Right lobe of liver (tissue), 6 donors: ENCODE results near the gene UBASH3B. TPM values are rescaled to one million over a fixed set of nuclear protein-coding genes. Genes with fewer than 3 reads are reported as not detected.

Experiments used
- ATAC-seq, 4 donors: fragments of 200-7000 bp; cut with Tn5 transposase; one replicate each; pipeline ENCODE4 v1.9.1; 2020; ENCODE audit warnings: mild to moderate bottlenecking in 4 of 4, moderate library complexity in 4 of 4
- DNase-seq, 3 donors: peaks; one replicate each; pipeline ENCODE4 v3.0.0-alpha.2; 2020
- H3K27ac ChIP-seq, 3 donors: fragments of 200-600 bp; one replicate each; pipeline ENCODE4 v1.8.0; 2022
- H3K27me3 ChIP-seq, 2 donors: fragments of 200-600 bp; one replicate each; pipeline ENCODE4 v1.8.0; 2022
- H3K36me3 ChIP-seq, 4 donors: fragments of 200-600 bp; sonication (generic) in 1 of 4; one replicate each; pipeline versions ENCODE4 v1.5.1 to v1.8.0; 2017 to 2022; ENCODE audit warnings: control low read depth in 1 of 4
- H3K4me1 ChIP-seq, 4 donors: fragments of 200-600 bp; sonication (generic) in 1 of 4; one replicate each; pipeline versions ENCODE4 v1.5.1 to v1.8.0; 2017 to 2022; ENCODE audit warnings: control low read depth in 1 of 4
- H3K4me3 ChIP-seq, 3 donors: fragments of 200-600 bp; one replicate each; pipeline ENCODE4 v1.8.0; 2022
- H3K9me3 ChIP-seq, 4 donors: fragments of 200-600 bp; sonication (generic) in 1 of 4; one replicate each; pipeline versions ENCODE4 v1.5.1 to v1.8.0; 2017 to 2022; ENCODE audit warnings: control low read depth in 1 of 4
- CTCF ChIP-seq, 4 donors: fragments of 200-600 bp in 3 of 4; fragments of 450-650 bp in 1 of 4; IDR thresholded peaks; one replicate each; pipeline versions ENCODE4 v1.5.1 to v1.8.0; 2016 to 2022; ENCODE audit warnings: antibody characterized with exemption in 4 of 4, mild to moderate bottlenecking in 2 of 4
- POLR2A ChIP-seq: fragments of 450-650 bp; IDR thresholded peaks from one replicate; pipeline ENCODE4 v1.6.1; 2017; ENCODE audit warnings: antibody characterized with exemption, mild to moderate bottlenecking
- WGBS: methylation state at CpG from one replicate; pipeline ENCODE4 v1.1.6; 2018; ENCODE audit warnings: low coverage, low lambda C conversion rate; ENCODE audit not compliant: insufficient coverage; ENCODE audit errors: missing lambda C conversion rate; 5-methylcytosine and 5-hydroxymethylcytosine counted together
- intact Hi-C, 2 donors: fragments of 100-400 bp; cut with DNase I; formaldehyde crosslinking; loops; one replicate each; pipeline versions ENCODE4 v1.11.2 to v1.14.1; 2022
- total RNA-seq, 6 experiments: library from RNA; depleted of rRNA in 2 of 6; stranded (reverse); fragments of >200 nt in 2 of 6; fragmentation: NEBNext Ultra II Directional in 3 of 6; extraction: Animal tissue kit (Norgen Biotek cat#: 25700) in 3 of 6; gene quantifications; one replicate each; pipeline versions ENCODE4 v1.1.0 to v1.2.4, GENCODE V29; 2016 to 2023
- donor health status: DM: no; HTN: yes; CAD: no.
- donor health status: DM: no; HTN: no; CAD: no.
- donor health status: DM: no; HTN: no; CAD: no.
- donor health status: DM: no; HTN: yes; CAD: no.
- donor health status: DM: no; HTN: yes; CAD: no.

Gene UBASH3B
- total RNA-seq, 6 experiments from 2014 or later = 1.7 to 10.5 (median 2.4) TPM

- 75% methylated on average over 1 of the region's 1 CpG for WGBS
- intact Hi-C loops = no loop called here
Measured at GRCh38 chr11:122848186-122848585, 192.7 kb downstream of the UBASH3B start.

DNA sequence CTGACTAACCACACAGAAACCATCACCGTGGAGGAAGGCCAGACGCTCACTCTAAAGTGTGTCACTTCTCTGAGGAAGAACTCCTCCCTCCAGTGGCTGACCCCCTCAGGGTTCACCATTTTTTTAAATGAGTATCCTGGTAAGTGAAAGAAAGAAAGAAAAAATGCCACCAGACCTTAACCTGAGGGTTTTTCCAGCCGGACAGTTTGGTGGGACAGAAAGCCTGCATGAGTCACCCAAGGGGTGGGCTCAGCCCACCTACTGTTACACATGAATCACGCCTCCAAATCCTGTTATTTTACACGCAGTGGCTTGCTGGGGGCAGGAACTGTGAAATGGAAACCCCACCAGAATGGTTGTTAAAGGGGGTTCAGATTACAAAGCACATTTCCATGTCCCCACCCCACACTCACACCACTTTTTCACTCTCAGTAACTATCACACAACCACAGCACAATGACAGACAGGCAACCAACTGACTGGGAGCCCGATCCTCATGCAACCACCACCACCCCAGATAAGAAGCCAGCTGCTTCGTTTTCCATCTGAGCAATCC, 194.6 kb downstream of the UBASH3B start:
- H3K27ac ChIP-seq = no peak overlapping the region
- no peak overlapping the region for H3K4me3 ChIP-seq
- H3K9me3 ChIP-seq = no peaks in the 10 kb centered on the region
- H3K27me3 ChIP-seq = no peaks in the 10 kb centered on the region
- intact Hi-C loops = loop anchor here in 1 of 2 donors (10.0 kb wide), 1 partner anchor 225 kb away; no protein-coding TSS in a partner anchor
- ATAC-seq = no peak
- WGBS = 33% methylated on average over 5 of the region's 7 CpGs
- TF ChIP-seq CTCF (IDR thresholded peaks at IDR 0.05) (no peak), POLR2A (no peak)
- no peaks in the 10 kb centered on the region for H3K4me1 ChIP-seq
- H3K36me3 ChIP-seq = no peaks in the 10 kb centered on the region
- DNase-seq = no peak

More at GRCh38 chr11:122848186-122848585, 192.7 kb downstream of the UBASH3B start:
- Histone ChIP-seq H3K4me1 (no peaks in the 10 kb centered on the region), H3K4me3 (no peak overlapping the region), H3K27me3 (no peaks in the 10 kb centered on the region), H3K9me3 (no peaks in the 10 kb centered on the region), H3K36me3 (no peaks in the 10 kb centered on the region), H3K27ac (no peak overlapping the region)
- DNase-seq = no peak
- TF ChIP-seq POLR2A (no peak), CTCF (IDR thresholded peaks at IDR 0.05) (no peak)
- no peak for ATAC-seq

DNA sequence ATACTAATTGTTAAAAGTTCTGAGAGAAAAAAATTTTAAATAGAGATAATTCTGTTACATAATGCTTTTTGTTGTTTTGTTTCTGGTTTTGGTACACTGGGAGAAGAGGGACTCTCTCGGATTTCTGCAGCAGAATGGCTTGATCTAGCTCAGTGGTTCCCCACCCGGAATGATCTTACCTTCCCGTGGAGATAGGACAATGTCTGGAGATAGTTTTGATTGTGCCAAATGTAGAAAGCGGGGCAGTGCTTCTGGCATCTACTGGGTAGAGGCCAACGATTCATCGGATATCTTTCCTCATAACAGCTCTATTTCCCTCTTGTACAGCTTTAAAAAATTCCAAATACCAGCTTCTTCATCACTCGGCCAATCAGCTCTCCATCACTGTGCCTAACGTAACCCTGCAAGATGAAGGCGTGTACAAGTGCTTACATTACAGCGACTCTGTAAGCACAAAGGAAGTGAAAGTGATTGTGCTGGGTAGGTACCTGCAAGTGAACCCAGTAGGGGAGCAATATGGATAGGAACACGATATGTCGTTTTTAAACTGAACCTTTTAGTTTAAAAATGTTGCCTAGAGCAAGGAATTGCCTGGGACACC, 195.9 kb downstream of the UBASH3B start:
- no peak overlapping the region for H3K4me3 ChIP-seq
- intact Hi-C loops = loop anchor here in 1 of 2 donors (10.0 kb wide), 1 partner anchor 227 kb away; no protein-coding TSS in a partner anchor
- TF ChIP-seq CTCF (IDR thresholded peaks at IDR 0.05) (no peak), POLR2A (no peak)
- no peaks in the 10 kb centered on the region for H3K27me3 ChIP-seq
- H3K27ac ChIP-seq = no peak overlapping the region
- no peaks in the 10 kb centered on the region for H3K4me1 ChIP-seq
- H3K36me3 ChIP-seq = no peaks in the 10 kb centered on the region
- 36% methylated on average over 12 of the region's 12 CpGs for WGBS
- H3K9me3 ChIP-seq = no peaks in the 10 kb centered on the region
- ATAC-seq = no peak
- no peak for DNase-seq

GRCh38 chr11:122852074-122852795, 196.7 kb downstream of the UBASH3B start:
- H3K27ac ChIP-seq = no peak overlapping the region
- TF ChIP-seq POLR2A (no peak), CTCF (IDR thresholded peaks at IDR 0.05) (no peak)
- no peak overlapping the region for H3K4me3 ChIP-seq
- ATAC-seq = no peak
- H3K9me3 ChIP-seq = no peaks in the 10 kb centered on the region
- intact Hi-C loops = loop anchor here in 1 of 2 donors (10.0 kb wide), 1 partner anchor 227 kb away; no protein-coding TSS in a partner anchor
- no peaks in the 10 kb centered on the region for H3K4me1 ChIP-seq
- 54% methylated on average over 10 of the region's 10 CpGs for WGBS
- H3K36me3 ChIP-seq = no peaks in the 10 kb centered on the region
- H3K27me3 ChIP-seq = no peaks in the 10 kb centered on the region
- DNase-seq = no peak
